ENCODE results near the gene ITM2C.

The ITM2C gene

GRCh38 chr2:230821261-230821990, 43.3 kb upstream of the ITM2C start:
- no peak for TF ChIP-seq TEAD4 (IDR thresholded peaks at IDR 0.05)
- TF ChIP-seq RAD21 (IDR thresholded peaks at IDR 0.05; ENCODE audit: low read depth), result no peak
- no peak for TF ChIP-seq REST (IDR thresholded peaks at IDR 0.05; ENCODE audit: low read depth)
- no peak for TF ChIP-seq EP300 (IDR thresholded peaks at IDR 0.05; ENCODE audit: borderline replicate concordance)
- TF ChIP-seq FOXM1 (IDR thresholded peaks at IDR 0.05; ENCODE audit: borderline replicate concordance, low read depth), result no peak
- no peak for TF ChIP-seq YY1 (IDR thresholded peaks at IDR 0.05; ENCODE audit: low read depth)
- TF ChIP-seq EGR1 (IDR thresholded peaks at IDR 0.05), result no peak
- TF ChIP-seq NFIC (IDR thresholded peaks at IDR 0.05), result no peak
- TF ChIP-seq ZBTB7A (IDR thresholded peaks at IDR 0.05; ENCODE audit: low read depth), result no peak
- TF ChIP-seq USF1 (IDR thresholded peaks at IDR 0.05), result no peak
- TF ChIP-seq TAF1 (IDR thresholded peaks at IDR 0.05; ENCODE audit: low read depth), result no peak
- no peak for TF ChIP-seq TCF12 (IDR thresholded peaks at IDR 0.05; ENCODE audit: low read depth)
- TF ChIP-seq MAX (IDR thresholded peaks at IDR 0.05), result no peak
- no peak for TF ChIP-seq CEBPB (IDR thresholded peaks at IDR 0.05)
- no peak for TF ChIP-seq CREB1 (IDR thresholded peaks at IDR 0.05; ENCODE audit: low read depth)

- no peak for TF ChIP-seq CEBPB (IDR thresholded peaks at IDR 0.05)
Observed at GRCh38 chr2:230821991-230822520, 42.7 kb upstream of the ITM2C start.

GRCh38 chr2:230823264-230823964, 41.3 kb upstream of the ITM2C start:
- TF ChIP-seq MAX (IDR thresholded peaks at IDR 0.05) (no peak), ZBTB7A (IDR thresholded peaks at IDR 0.05; ENCODE audit: low read depth) (no peak), EP300 (IDR thresholded peaks at IDR 0.05; ENCODE audit: borderline replicate concordance) (no peak), REST (IDR thresholded peaks at IDR 0.05; ENCODE audit: low read depth) (no peak), TCF12 (IDR thresholded peaks at IDR 0.05; ENCODE audit: low read depth) (no peak), NFIC (IDR thresholded peaks at IDR 0.05) (no peak), CREB1 (IDR thresholded peaks at IDR 0.05; ENCODE audit: low read depth) (no peak), FOXM1 (IDR thresholded peaks at IDR 0.05; ENCODE audit: borderline replicate concordance, low read depth) (no peak), EGR1 (IDR thresholded peaks at IDR 0.05) (no peak), RAD21 (IDR thresholded peaks at IDR 0.05; ENCODE audit: low read depth) (no peak), TAF1 (IDR thresholded peaks at IDR 0.05; ENCODE audit: low read depth) (no peak), CEBPB (IDR thresholded peaks at IDR 0.05) (no peak), USF1 (IDR thresholded peaks at IDR 0.05) (no peak), TEAD4 (IDR thresholded peaks at IDR 0.05) (no peak), YY1 (IDR thresholded peaks at IDR 0.05; ENCODE audit: low read depth) (no peak)

- TF ChIP-seq NFIC (IDR thresholded peaks at IDR 0.05), result no peak
- no peak for TF ChIP-seq USF1 (IDR thresholded peaks at IDR 0.05)
- no peak for TF ChIP-seq CREB1 (IDR thresholded peaks at IDR 0.05; ENCODE audit: low read depth)
- TF ChIP-seq EP300 (IDR thresholded peaks at IDR 0.05; ENCODE audit: borderline replicate concordance), result no peak
- TF ChIP-seq FOXM1 (IDR thresholded peaks at IDR 0.05; ENCODE audit: borderline replicate concordance, low read depth), result no peak
- TF ChIP-seq CEBPB (IDR thresholded peaks at IDR 0.05), result peak; percentile 51
- no peak for TF ChIP-seq TCF12 (IDR thresholded peaks at IDR 0.05; ENCODE audit: low read depth)
- peak; percentile 90 for TF ChIP-seq RAD21 (IDR thresholded peaks at IDR 0.05; ENCODE audit: low read depth)
- TF ChIP-seq TAF1 (IDR thresholded peaks at IDR 0.05; ENCODE audit: low read depth), result no peak
- TF ChIP-seq REST (IDR thresholded peaks at IDR 0.05; ENCODE audit: low read depth), result no peak
- TF ChIP-seq TEAD4 (IDR thresholded peaks at IDR 0.05), result no peak
- TF ChIP-seq ZBTB7A (IDR thresholded peaks at IDR 0.05; ENCODE audit: low read depth), result 0 out of 2 replicates have a peak, but pooled peaks have one; percentile 31
- no peak for TF ChIP-seq YY1 (IDR thresholded peaks at IDR 0.05; ENCODE audit: low read depth)
Observed at GRCh38 chr2:230824406-230824978, 40.2 kb upstream of the ITM2C start.

All from Ishikawa (cell line).